Fibroblast of lung (primary cell): ENCODE measurements around the gene CHRND.

Source experiments
- EZH2 ChIP-seq: IDR thresholded peaks from 2 replicates; pipeline ENCODE4 v1.5.1; 2012; ENCODE audit warnings: low read length, control low read depth, mild to moderate bottlenecking; ENCODE audit errors: missing control alignments
- TF ChIP-seq, protein P1 (sequence below), 2 donors: IDR thresholded peaks in 1 of 2; conservative IDR thresholded peaks in 1 of 2; 1 replicate in 1 of 2; 2 replicates in 1 of 2; pipeline ENCODE4 v1.5.1; 2011 to 2012; ENCODE audit warnings: low read length in 2 of 2, control low read depth in 1 of 2, inconsistent platforms in 1 of 2, low read depth in 1 of 2, mild to moderate bottlenecking in 1 of 2

GRCh38 chr2:232563580-232563979, 37.6 kb downstream of the CHRND start:
- TF ChIP-seq, protein P1, sequence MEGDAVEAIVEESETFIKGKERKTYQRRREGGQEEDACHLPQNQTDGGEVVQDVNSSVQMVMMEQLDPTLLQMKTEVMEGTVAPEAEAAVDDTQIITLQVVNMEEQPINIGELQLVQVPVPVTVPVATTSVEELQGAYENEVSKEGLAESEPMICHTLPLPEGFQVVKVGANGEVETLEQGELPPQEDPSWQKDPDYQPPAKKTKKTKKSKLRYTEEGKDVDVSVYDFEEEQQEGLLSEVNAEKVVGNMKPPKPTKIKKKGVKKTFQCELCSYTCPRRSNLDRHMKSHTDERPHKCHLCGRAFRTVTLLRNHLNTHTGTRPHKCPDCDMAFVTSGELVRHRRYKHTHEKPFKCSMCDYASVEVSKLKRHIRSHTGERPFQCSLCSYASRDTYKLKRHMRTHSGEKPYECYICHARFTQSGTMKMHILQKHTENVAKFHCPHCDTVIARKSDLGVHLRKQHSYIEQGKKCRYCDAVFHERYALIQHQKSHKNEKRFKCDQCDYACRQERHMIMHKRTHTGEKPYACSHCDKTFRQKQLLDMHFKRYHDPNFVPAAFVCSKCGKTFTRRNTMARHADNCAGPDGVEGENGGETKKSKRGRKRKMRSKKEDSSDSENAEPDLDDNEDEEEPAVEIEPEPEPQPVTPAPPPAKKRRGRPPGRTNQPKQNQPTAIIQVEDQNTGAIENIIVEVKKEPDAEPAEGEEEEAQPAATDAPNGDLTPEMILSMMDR (conservative IDR thresholded peaks at IDR 0.05 in 1 of 2, IDR thresholded peaks at IDR 0.05 in 1 of 2; ENCODE audit: low read depth in 1 of 2, low read length in 2 of 2), result no peak
- TF ChIP-seq EZH2, result no peak
